DMS114 treated with DMSO at 0.1 percent for 48 hours (cell line): ENCODE results near the gene REPIN1.
A peak's percentile ranks its signal among the peaks of the same experiment; 100 is the strongest.

Experiments used
- DNase-seq: peaks from one replicate; lab custom pipeline; 2025; ENCODE audit not compliant: unreplicated experiment; lab: John Stamatoyannopoulos, UW

Gene REPIN1

DNA sequence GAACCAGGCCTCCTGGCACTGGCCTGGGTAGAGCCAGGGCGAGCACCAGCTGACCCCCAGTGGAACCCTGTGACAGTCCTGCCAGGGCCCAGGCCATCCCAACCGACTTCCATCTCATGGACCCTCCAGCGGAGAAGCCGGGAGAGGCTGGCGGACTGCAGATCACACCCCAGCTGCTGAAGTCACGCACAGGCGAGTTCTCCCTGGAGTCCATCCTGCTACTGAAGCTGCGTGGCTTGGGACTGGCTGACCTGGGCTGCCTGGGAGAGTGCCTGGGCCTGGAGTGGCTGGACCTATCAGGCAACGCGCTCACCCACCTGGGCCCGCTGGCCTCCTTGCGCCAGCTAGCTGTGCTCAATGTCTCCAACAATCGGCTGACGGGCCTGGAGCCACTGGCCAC lies 31.9 kb upstream of the REPIN1 start:
- no peak for DNase-seq

DNA sequence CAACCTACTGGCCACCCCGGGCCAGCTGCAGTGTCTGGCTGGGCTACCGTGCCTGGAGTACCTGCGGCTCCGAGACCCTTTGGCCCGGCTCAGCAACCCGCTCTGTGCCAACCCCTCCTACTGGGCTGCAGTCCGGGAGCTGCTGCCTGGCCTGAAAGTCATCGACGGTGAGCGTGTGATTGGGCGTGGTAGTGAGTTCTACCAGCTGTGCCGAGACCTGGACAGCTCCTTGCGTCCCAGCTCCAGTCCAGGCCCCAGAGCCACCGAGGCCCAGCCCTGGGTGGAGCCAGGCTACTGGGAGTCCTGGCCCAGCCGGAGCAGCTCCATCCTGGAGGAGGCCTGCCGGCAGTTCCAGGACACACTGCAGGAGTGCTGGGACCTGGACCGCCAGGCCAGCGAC lies 31.4 kb upstream of the REPIN1 start:
- DNase-seq, result no peak

DNA sequence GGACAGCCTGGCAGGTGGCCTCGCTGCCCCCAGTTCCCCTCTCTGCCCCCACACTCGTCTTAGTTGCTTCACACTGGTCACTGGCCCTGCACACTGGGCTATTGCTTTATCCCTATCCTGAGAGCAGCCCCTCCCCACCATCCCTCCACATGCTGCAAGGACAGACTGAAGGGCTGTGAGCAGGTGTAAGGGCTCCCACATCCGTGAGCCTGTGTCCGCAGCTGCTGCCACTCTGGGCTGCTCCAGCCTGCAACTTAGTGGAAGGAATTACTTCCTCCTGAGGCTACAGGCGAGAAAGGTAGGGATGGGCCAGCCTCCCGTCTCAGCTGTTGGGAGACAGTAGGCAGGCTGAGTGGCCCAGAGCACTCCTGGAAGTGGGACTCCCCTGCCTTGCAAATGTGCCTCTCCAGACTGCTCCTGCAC lies 31.0 kb upstream of the REPIN1 start:
- DNase-seq, result no peak

DNA sequence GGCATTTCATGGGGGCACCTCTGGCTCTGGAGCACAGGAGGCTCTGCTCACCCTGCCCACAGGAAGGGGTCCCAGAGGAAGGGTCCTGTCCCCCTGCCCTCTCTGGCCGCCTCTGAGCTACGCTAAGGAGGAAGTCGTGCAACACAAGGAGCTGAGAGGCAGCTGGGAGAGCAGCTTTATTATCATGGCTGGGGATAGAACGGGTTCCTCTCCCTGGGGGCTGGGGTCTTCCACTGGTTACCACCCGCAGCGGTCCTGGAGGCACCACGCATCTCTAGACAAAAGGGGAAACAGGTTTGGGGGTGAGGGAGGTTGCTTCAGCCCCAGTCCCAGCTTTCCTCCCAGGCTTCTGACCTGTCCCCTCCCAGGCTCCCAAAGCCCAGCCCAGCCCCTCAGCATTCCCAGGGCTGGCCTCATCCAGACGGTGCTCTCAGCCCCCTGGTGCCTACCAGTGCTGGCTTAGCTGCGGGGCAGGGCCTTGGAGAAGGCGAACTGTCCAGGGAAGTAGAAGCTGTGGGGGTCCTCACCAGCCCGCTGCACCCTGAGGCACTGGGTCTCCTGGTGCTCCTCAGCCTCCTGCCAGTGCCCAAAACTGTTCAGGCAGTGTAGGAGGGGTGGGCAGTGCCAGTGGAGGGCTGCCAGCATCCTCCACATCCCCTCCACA lies 30.3 kb upstream of the REPIN1 start:
- DNase-seq, result no peak

DNA sequence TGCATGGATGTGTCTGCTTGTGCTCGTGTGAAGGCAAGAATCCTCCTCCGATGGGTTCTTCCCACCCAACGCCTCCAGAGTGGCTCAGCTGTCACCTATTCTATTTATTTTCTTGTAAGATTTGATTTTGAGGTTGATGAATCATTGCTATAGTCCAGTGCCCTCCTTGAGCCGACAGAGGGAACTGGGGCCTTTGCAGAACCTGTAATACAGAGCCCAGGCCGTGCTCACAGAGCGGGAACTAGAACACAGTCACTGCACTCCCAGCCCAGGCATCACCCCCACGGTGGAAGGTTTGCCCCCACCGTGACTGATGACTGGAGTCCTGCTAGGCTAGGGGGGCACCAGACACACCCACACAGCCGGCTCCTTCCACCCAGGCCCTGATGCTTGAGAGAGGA lies 29.2 kb upstream of the REPIN1 start:
- no peak for DNase-seq

DNA sequence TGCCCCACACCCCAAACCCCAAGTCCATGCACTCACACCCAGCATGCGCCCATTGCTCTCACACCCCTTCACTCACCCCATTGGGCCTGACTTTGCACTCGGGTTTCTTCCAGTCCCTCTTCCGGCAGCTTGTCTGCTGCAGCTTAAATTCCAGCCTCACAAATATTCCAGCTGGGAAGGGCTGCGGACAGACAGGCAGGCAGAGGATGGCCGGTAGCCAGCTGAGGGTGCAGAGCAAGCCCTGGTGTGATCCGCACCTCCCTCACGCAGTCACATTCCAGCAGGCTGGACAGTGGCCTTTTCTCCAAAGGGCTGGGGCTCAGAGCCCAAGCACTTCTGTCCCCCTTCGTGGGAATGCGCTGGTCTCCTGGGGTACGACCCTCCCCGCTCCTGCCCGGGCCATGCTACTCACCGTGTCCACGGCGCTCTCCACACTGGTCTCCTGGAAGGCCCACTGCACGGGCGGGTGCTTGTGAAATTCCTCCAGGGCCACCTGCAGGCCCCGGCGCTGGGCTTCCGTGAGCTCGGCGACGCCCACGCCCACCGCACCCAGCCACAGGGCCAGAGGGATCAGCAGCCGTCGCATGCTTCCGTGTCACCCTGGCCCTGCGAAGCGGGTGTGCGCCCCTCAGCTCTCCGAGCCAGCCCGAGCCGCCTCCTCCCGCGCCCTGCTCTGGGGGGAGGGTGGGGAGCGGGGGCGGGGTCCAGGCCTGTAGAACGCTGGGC lies 28.4 kb upstream of the REPIN1 start:
- DNase-seq, result no peak

DNA sequence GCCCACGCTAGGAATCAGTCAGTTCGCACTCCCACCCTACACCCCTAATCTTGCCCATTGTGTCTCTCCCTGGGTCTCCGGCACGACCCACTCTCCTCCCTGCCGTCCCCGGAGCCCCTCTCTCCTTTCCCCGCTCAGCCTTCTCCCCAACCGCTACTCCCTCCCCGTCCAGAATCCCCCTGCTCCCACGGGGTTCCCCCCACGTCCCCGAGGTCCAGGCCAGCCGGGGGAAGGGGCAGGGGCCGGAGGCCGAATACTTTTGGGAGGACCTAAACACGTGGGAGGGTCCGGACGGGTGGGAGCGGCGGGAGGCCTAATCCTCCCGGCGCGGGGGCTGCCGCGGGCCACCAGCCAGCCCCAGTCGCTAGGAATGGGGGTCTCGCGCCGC lies 27.8 kb upstream of the REPIN1 start:
- no peak for DNase-seq

DNA sequence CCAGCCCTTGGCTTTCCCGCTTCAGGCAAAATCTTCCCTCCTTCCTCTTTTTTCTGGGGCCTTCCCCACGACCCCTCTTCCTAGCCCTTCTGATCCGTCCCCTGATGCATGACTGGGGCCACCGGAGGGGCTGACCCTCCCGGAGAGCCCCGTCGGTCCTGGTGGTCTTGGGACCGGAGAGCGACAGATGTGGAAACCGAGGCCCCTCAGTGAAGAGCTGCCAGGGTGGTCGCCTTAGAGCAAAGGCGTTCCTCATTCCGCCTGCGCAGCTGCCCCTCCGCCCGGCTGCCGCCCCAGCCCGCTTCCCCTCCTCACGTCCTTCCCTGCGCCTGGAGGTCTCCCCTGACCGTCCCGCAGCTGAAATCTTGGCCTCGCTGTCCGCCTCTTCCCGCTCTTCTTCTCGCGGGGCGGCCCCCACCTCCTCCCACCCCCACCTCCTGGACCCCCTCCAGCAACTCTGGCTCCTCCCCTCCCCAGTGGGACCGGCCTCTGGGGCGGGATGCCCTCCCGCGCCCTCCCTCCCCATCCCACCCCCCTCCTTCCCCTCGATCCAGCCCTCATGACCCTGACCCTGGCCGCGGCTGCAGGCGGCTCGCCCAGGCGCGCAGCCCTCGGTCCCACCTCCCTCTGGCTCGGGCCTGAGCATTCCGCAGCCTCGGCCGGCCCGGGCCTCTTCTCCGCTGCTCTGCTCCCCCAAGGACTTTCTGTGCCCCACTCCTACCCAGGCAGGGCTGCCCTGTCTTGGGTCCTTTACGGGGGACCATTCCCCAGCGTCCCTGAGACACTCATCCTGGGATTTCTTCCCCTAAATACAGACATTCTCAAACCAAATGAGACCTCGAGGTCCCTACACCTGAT lies 27.1 kb upstream of the REPIN1 start, which contains the start of gene RARRES2:
TSS of gene RARRES2 (minus strand) at position 367 of the 858 bp plus-strand sequence. CDS start 1,020 bp downstream, outside the sequence.
- no peak for DNase-seq

- DNase-seq, result no peak
Measured at GRCh38 chr7:150342121-150342408, 26.6 kb upstream of the REPIN1 start.

GRCh38 chr7:150343225-150343624 lies 25.4 kb upstream of the REPIN1 start:
- no peak for DNase-seq

DNA sequence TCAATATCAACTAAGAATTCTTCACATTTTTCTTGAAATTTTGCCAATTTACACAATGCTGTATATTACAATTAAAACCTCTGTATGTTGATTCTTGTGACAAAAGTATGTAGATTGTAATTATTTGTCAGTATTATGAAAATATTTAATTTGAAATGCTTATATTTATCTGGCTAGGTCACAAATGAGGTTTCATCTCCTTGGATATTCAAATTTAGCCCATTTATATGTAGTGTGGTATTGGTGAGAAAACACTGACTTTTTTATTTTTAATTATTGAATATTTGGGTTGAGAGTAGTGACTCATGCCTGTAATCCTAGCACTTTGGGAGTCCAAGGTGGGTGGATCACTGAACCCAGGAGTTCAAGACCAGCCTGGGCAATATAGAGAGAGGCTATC lies 24.3 kb upstream of the REPIN1 start:
- no peak for DNase-seq

GRCh38 chr7:150345012-150345411 lies 23.6 kb upstream of the REPIN1 start:
- no peak for DNase-seq

GRCh38 chr7:150346922-150347321 lies 21.7 kb upstream of the REPIN1 start:
- DNase-seq, result no peak

DNA sequence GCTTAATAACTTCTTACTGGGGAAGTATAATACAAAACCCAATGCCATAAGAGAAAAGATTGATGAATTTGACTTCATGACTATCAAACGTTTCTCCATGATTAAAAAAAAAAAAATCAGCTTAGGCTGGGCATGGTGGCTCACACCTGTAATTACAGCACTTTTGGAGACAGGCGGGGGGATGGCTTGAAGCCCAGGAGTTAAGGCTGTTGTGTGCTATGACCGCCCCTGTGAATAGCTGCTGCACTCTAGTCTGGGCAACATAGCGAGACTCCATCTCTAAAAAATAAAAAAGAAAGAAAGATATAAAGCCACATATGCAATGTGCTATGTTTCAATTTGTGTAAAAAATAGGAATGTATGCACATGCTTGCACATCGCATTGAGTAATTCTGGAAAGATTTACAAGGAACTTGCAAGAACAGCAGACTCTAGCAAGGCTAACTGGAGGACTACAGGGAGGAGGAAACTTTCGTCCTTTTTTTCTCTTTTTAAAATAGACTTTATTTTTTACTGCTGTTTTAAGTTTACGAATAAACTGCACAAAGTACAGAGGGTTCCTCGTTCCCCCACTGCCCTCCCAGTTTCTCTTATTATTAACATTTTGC lies 16.9 kb upstream of the REPIN1 start:
- no peak for DNase-seq

- no peak for DNase-seq
Measured at GRCh38 chr7:150355666-150356059, 13.0 kb upstream of the REPIN1 start.

DNA sequence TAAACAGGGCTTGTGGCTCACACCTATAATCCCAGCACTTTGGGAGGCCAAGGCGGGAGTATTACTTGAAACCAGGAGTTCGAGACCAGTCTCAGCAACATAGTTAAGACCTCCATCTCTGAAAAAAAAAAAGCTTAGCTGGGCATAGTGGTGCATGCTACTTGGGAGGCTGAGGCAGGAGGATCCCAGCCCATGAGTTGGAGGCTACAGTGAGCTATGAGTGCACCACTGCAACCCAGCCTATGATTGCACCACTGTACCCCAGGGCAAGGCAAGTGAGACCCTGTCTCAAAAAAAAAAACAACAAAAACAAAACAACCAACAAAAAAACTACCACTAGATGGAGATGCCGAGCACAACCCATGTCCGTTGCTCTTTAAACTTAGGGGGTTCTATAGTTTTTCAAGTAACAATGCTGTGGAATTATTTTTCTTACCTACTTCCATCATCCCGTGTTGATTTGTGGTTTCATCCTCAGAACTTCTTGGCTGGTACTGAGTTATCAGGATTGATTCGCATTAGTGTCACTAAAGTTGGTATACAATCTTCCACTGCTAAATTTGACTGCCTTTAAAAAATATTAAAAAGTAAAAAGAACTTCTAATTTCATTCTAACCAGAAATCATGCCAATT lies 12.2 kb upstream of the REPIN1 start:
- peak; percentile 43 for DNase-seq

DNA sequence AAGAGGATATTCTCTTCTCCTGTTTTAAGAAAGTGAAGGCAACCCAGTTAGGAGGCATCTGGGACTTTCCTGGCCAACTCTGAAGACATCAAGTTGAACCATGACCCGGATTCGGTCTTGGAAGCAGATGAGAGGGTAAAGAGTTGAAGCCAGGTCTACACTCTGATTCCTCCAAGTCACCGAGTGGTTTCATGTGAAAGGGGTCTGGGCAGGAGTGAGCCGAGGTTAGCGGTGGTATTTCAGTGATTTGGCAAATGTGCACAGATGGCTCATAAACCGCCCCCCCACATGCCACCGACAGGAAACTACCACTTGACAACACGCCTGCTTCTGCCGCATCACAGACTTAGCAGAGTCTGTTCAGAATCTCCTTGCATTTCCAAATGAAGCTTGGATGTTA lies 11.4 kb upstream of the REPIN1 start:
- no peak for DNase-seq

- DNase-seq, result no peak
Measured at GRCh38 chr7:150357771-150358427, 10.7 kb upstream of the REPIN1 start.

DNA sequence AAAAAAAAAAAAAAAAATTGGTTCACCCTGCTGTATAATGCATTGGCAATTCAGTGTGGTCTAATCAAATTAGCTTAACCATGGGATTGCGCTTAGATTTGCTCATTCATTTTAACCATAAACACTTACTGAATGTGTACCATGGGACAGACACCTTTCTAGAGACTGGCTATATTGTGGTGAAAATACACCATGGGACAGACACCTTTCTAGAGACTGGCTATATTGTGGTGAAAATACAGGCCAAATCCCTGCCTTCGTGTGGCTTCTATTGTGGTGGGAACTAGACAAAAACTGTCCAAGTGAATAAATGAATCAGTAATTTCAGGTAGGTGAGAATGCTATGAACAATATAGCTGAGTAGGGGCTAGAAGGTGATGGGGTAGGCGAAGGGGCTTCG lies 10.2 kb upstream of the REPIN1 start:
- no peak for DNase-seq

- DNase-seq, result no peak
Measured at GRCh38 chr7:150358988-150359621, 9.5 kb upstream of the REPIN1 start.
